Stimulated activated CD4-positive, alpha-beta T cell treated with anti-CD3 and anti-CD28 coated beads, Interleukin-15, amount 100 ng/mL, for 48 hours (primary cell): ENCODE data around the gene CABLES2.

ENCODE experiments used
- DNase-seq, 2 donors: peaks; one replicate each; pipeline ENCODE4 v3.0.0-alpha.2; 2020; ENCODE audit warnings: low read depth in 2 of 2

The CABLES2 gene

DNA sequence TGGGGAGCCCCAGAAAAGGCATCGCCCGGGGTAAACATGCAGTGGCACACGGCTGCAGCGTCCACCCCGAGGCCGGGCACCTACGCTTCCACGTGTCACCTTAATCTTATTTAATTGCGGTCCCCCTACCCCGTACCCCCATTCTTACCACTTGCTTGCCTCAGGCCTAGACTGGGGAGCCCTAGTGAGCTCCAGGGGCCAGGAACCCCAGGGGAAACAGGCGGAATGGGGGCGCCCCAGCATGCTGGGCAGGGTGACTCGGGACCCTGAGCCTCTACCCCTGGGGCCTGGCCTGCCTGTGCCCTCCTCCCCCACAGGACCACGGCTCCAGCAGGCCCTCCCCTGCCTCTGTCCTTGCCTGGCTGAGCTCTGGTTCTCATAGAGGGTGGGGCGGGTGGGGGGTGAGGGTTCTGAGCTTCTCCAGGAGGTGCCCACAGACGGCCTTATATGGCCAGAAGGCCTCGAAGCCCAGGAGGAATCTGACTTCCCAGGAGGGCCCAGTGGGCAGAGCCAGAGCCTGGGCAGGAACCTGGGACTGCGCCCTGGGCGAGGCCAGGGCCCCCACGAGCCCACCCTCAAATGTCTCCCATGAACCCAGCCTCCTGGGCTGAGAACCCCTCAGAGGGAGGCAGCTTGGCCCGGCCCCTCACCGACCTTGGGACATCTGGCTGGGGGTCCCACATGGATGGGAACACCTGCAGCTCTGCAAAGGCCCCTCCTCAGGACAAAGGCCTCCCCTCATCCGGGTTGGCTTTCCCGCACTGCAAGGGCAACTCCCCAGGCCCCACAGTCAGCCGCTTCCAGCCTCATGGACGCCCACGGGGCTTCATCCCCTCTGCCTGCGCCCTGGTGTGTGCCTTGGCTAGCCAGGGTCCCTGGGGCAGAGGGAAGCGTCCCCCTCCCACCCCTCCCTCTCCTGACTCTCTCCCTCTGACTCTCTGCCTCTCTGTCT, 34.8 kb downstream of the CABLES2 start:
- no peak for DNase-seq

DNA sequence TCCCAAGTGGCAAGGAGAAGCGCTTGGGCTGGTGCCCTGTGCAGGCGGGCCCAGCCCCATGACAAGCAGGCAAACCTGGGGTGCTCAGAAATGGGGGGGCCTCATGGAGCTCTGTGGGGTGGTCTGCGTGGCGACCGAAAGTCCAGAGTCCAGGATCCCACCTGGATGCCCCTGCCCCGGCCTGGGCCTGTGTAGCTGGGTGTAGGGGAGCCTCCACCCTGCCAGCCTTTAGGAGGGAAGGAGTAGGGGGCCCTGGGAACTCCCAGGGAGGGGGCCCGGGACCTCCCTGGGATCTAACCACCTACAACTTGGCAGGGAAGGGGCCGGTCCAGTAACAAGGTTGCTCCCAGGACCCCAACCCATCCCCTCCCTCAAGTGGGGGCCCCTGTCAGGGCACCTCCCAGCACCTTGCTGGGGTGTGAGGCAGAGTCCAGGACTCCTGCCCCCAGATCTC, 35.5 kb downstream of the CABLES2 start:
- no peak for DNase-seq

DNA sequence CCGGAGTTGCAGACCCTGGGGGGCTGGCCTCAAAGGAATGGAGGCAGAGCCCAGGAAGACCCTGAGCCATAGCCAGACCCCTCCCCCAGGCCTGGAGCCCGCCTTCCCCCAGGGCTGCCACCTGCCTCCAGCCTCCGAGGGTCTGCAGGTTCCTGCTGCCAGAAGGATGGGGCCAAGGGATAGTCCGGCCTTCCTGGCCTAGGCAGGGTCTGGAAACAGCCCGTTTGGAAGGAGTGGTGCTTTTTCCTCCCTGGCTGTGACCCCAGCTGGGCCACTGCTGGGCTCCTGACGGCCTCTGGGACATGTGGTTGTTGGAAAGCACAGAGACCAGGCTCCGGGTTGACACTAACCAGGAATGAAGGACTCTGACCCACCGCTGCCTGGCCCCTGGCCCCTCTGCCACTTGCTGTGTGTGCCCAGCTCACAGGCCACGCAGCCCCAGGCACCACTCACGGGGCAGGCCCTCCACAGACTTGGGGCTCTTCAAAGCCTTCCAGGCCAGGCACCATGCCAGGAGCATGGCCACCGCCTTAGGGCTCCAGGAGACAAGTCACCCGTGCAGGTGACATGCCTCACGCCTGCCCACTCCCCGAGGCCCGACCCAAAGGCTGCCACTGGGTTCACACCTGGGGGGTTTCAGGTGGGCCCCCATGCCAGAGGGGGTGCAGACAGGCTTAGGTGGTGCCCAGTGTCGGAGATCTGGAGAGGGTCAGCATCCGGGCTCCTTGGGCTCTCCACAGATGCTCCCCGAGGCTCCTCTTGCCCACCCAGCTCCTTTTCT, 36.1 kb downstream of the CABLES2 start:
- DNase-seq, result no peak

DNA sequence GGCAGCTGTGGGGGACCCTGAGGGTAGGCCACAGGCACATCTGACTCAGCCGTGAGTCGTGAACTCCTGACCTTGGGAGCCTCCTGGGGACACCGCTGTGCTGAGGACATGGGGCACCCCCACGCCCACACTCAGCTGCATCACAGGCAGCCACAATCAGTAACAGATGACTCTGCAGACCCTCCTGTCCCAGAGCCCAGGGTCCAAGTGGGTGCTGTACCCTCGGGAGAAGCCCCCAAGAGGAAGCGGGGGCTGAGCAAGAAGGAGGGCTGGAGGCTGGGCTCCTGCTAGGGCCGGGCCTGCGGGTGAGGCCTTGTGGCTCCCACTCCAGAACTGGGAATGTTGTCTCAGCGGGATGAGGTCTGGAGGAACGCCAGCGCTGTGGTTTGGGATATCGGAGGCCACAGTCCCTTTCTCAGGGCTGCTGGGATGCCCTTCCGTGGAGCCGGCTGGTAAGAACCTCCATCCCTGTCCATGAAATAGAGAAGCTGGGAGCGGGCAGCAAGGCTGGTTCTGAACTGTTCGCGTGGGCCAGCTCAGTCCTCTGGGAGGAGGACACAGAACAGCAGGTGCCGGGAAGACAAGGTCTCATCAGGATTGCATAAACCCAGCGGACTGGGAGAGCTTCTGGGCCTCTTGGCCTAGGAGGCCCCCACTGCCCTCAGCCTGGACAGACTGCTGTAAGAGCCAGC, 36.8 kb downstream of the CABLES2 start:
- DNase-seq, result peak; percentile 31 to 43

DNA sequence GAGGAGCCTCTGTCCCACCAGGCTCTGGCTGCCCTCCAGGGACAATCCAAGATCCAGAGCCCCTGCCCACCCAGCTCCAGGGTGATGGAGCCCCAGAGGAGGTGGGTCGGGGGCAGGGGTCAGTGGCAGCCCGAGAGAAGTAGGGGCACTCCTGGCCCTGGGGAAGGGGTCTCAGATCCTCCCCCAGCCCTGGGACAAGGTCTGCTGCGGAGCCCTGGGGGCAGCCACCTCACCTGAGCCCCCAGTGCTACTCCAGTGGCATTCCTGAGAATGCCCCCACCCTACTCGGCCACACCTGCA, 37.3 kb downstream of the CABLES2 start:
- no peak for DNase-seq

DNA sequence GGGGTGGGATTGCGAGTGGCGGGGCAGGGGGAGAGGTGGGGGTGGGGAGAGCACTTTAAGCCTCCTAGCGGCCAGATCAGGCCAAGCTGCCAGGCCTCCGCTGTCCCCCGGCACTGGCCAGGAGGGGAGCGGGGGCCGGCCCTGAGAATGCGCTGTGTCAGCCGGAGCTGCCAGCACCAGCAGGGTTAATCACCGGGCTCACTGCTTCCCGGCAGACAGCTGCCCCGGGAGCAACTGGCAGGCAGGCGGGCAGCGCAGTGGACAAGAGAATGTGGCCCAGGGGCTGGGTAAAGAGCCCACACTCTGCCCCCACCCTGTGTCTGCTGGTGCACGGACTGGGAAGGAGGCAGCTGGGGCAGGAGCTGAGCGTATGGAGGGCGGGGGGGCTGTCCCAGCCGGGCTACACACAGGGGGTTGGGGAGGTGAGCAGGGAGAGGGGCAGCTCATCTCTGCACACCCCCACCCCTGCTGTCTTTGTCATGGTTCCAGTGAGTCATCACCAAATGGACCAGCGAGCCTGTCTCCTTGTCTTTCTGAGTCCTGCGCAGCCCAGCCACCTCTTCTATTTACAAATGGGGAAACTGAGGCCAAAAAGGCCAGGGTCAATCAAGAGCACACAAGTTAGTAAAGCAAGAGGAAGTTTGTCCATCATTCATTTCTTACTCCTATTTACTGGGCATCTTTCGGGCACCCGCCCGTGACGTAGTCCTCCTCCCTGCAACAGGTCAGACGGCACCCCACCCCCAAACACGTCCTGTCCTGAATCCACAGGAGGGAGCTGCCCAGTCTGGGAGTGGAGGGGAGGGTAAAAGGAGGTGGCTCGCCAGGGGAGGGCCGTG, 37.9 kb downstream of the CABLES2 start:
- no peak for DNase-seq

DNA sequence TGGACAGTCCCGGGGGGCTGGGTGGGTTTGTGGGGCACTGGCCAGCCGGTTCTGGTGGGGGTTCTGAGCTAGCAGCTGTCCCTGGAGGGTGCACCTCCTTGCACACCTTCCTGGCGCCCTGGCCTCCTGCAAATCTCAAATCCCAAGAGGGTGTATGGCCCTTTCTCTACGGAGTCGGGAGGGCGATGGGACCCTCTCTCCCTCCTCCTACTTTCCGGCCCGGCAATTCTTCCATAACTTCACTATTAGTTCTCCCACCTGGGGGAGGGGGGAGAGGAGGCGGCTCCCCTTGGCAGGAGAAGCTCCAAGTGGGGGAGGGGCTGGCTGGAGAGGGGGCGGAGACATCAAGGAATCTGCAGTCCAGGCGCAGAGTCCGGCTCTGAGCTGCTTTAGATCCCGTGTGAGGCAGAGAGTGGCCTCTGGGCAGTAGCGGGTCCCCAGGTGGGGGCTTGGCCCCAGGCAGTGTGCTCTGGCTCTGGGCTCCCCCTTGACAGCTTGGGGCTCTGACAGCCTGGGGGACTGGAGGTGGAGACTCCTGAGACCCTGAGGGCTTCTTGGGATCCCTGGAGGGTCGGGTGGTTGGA, 38.6 kb downstream of the CABLES2 start:
- no peak for DNase-seq

DNA sequence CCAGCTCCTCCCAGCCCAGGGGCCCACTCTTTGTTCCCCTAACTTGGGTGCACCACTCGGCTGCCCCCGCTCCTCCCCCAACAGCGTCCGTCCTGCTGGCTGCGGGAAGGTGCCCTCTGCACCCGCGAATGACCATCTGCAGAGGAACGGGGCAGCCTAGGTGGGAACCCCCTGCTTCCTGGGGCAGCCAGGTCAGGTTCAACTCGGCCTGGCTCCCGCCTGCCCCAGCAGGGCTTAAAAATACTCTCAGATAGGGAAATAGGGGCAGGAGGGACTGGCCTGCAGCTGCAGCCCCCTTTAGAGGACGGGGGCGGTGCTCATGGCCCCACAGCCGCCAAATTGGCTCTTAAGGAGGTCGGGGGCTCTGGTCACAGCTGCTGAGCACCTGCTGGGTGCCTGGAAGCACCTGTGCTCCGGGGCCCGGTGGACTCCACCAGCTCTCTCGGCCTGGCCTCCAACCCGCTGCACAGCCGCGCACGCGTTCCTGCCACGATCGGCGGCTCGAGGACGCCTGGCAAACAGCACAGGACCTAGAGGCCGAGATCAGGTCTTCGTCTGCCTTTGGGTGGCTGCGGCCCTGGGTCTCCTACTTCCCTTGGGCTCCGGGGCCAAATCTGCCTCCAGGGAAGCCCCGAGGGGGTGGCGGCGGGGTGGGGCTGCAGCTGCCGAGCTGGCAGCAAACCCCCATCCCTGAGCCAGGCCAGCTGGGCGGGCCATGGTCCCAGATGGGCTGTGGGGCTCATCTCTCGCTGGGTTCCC, 39.3 kb downstream of the CABLES2 start:
- no peak for DNase-seq

DNA sequence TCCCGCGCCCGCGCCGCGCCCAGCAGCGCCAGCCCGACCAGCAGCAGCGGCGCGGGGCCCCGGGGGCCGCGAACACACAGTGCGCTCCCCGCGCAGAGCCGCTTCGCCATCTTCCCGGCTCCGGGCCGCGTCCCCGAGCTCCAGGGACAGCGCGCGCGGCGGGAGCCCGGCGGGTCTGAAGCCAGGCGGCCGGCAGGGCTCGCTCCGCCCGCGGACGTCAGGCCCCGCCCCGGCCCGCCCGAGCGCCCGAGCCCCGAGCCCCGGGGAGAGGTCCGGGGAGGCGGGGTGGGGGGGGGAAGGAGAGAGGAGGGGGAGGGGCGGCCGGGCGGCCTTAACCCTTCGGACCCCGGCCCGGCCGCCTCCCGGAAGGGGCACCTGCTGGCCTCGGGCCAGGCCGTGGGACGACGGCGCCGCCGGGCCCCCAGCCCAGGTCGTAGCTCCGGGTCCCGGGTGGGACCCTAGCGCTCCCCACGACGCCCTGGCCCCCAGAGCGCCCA, 39.9 kb downstream of the CABLES2 start, which contains the start of gene LAMA5:
TSS of gene LAMA5 (minus strand) at position 177 of the 497 bp plus-strand sequence. CDS start at position 110, 67 bp downstream.
- DNase-seq, result no peak

DNA sequence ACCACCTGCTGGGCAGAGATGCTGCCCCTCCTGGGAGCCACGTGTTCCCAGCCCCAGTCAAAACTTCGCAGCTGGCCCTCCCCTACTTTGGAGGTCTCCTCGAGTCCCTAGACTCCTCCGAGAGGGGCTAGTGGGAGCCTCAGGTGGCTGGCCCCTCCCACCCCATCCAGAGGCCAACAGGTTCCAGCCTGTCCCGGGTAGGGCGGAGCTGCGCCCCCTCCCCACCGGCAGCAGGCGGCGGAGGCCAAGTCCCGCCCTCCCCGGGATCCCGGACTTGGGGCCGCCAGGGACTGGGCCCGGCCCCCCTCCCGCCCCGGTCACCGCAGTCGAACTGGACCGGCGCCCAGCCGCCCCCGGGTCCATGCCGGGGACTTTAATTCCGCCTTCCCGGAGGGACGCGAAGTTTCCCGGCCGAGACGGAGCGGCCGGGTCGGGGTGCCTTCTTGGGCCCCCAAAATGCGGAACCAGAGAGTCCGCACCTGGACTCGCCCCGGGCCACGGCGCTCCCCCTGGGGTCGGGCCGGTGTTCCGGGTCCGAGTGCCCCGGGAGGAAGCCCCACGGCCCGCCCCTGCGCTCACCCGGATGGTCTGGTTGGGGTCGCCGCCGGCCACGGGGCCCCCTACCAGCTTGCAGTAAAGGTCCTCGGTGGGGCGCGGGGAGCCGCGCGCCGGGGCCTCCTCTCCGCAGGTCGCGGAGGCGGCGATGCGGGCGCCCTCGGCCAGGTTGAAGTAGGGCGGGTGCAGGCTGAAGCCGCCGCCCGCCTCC, 40.5 kb downstream of the CABLES2 start:
- DNase-seq, result no peak

DNA sequence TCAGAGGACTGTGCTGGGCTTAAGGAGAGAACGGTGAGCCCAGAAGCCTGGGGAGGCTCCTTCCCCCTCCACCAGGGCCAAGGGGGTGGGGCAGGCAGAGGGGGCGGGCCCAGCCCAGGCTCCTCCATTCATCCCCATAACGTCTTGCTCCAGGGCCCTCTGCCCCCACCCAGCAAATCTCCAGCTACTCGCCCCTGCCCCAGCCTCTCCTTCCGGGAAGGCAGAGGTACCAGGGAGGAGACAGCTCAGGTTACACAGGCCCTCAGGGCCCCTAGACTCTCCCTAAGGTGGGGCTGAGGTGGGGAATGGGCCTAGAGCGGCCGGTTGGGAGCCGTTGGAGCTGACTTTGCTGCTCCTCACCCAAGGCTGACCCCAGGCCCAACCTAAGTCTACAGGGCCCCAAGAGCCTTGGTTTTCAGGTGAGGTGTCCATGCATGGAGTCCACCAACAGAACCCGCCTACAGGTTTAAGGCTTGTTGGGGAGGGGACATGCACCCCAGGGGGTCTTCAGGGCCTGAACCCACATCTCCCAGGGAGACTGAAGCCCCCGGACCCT, 41.2 kb downstream of the CABLES2 start:
- DNase-seq, result no peak

DNA sequence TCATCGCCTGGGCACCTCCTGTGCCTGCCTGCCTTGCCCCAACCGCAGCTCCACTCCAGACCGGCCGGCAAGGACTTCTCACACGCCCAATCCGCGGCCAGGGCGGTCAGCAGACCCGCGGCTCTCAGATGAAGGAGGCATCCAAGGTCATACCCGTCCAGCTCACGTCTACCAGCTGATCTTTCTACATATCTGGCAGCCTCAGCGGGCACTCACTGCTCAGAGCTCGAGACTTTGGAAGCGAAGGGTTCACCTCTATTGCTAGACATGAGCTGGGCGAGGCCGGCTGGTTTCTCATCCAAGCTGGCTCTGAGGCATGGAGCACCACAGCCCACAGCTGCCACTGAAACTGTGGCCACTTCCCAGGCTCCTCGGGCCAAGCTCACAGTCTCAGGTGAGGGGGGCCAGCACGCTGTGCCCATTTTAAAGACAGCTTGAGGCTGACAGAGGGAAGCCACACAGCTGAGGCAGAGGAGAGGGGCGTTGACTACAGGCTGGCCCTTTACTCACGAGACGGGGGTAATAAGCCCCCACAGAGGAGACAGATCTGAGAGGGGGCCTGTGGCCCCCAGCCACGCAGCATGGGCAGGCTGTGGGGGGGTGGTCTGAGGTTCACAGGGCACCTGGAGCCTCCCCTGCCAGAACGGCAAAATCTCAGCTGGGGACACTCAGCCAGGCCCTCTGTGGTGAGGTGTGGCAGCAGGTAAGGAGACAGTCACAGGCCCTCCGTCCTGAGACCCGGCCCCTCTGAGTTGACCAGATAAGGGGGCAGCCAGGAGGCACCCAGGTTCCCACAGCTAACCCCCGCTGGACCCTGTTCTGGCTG, 42.0 kb downstream of the CABLES2 start:
- no peak for DNase-seq

DNA sequence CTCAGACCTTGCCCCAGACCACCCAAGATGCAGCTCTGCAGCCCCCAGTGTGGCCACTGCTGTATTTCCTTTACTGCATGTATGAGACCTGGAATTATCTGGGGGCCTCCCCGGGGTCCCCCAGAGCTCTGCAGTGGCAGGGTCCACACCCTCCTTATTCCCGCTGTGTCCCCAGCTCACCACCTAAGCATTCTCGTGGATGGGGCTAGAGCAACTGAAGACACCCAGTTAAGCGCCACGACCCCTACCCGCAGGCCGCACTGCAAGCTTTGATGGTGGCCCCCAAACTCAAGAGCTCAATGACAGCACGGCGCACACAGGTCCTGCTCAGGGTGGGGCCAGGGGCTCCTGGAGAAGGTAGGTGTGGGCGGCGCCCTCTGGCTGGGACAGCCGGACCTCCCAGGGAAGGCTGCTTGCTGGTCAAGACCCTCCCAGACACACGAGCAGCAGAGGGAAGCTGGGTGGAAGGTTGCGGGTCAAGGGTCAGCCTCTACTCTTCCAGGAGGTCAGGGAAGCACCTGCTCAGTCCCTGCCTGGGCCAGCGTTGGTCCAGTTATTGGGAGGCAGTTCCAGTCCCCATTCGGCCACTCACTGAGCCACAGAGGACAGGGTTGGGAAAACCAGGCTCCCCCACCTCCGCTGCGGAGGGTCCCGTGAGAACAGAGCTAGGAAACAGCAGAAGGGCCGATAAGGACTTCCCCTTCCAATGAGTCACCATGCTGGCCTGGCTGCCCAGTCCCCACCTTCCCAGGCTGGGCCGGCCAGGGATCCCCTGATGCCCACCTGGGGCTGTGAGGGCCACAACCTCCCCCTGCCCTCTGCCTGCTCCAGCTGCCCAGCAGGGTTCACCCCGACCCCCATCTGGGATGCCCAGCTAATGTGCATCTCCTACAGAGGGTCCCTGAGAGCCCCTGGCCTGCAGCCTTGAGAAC, 42.9 kb downstream of the CABLES2 start:
- DNase-seq, result no peak

DNA sequence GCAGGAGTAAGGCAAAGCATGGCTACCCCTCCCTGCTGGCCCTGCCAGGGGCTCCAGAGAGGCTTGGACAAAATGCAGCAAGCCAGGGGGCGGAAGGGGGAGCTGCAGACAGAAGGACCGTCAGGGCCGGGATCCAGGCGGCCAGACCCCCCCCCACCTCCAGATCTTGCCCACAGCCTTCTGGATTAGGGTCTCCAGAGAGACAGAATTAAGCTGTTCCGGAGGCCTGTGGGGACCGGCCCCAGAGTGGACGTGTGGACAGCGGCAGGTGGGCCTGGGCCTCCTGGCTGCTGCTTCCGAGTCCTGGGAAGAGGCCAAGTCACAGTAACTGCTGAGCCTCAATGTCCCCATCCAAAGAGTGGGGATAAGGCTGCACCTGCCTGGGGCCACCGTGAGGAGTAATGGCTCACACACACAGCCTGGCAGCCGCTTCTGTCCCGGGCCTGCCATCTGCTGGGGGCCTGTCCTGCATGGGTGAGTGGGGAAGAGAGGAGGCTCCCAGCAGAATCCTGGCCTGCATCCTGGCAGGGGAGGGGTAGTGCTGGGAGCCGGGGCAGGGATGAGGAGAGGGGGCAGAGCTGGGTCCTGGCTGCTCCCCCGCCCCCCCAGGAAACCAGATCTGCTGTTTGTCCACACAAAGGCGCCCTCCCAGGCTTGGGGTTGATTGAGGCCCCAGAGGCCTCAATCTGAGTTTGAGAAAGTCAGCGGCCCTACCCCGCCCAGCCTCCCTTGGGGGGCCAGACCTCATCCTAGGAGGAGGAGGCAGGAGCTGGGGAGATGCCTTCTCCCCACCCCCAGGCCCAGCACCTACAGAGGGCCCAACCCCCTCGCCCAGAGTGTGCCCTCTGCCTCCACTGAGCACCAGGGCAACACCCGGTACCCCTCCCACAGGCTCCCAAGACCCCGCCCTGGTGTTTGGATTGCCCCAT, 43.8 kb downstream of the CABLES2 start:
- DNase-seq, result no peak

DNA sequence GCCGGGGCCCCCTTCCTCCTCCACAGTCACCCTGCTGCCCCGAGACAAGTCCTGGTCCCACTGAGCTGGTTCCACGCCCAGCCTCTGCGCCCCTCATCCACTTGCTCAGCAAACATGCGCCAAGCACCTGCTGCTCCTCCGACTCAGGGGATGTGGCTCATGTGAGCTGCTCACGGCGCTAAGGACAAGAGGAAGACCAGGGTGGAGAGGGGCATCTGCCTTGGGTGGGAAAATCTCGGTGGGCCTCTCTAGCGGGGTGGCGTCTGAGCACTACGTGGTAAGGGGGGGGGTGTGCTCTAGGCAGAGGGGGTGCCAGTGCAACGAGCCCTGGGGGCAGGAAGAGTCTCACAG, 44.5 kb downstream of the CABLES2 start:
- DNase-seq, result no peak
